Esophagus squamous epithelium (tissue), 4 donors: Measurements from ENCODE around the gene ZMYM1.

Experiments
- CTCF ChIP-seq, 6 experiments: fragments of 450-650 bp in 4 of 6; fragments of 200-600 bp in 2 of 6; sonication (generic) in 2 of 6; IDR thresholded peaks; one replicate each; pipeline ENCODE4 v1.5.1; 2016 to 2019; ENCODE audit warnings: antibody characterized with exemption in 6 of 6, mild to moderate bottlenecking in 4 of 6, moderate library complexity in 4 of 6
- POLR2A ChIP-seq, 4 donors: fragments of 450-650 bp; IDR thresholded peaks; one replicate each; pipeline ENCODE4 v1.6.1; 2017; ENCODE audit warnings: antibody characterized with exemption in 4 of 4, mild to moderate bottlenecking in 4 of 4, moderate library complexity in 3 of 4

DNA sequence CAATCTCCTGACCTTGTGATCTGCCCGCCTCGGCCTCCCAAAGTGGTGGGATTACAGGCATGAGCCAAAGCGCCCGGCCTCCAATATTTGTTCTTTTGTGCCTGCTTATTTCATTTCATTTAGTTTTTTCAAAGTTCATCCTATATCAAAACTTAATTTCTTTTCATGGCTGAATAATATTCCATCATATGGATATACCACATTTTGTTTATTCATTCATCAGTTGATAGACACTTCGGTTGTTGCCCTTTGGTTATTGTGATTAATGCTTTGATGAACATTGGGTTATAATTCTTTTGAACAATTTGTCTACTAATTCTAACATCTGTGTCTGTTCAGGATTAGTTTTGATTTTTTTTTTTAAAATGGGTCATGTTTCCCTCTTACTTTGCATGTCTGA is 72.0 kb downstream of the ZMYM1 start:
- TF ChIP-seq POLR2A (IDR thresholded peaks at IDR 0.05): no peak
- no peak for TF ChIP-seq CTCF (IDR thresholded peaks at IDR 0.05)
